ENCODE data around the gene RAB43.

GRCh38 chr3:129100274-129100673 is 21.3 kb downstream of the RAB43 start:
- TF ChIP-seq ISL1 (CRISPR knock-in tag; IDR thresholded peaks at IDR 0.05) (no peak), PATZ1 (CRISPR knock-in tag; IDR thresholded peaks at IDR 0.05; ENCODE audit: borderline replicate concordance) (no peak)

Measured in SK-N-SH treated with all-trans-retinoic acid at 6 μM for 48 hours (cell line).